GDM1 (cell line): ENCODE data around the gene SNX5.

ENCODE experiments used
- DNase-seq: peaks from one replicate; lab custom pipeline; 2025; lab: John Stamatoyannopoulos, UW

SNX5 gene

GRCh38 chr20:17916433-17916891 is 52.1 kb downstream of the SNX5 start:
- peak; percentile 4 for DNase-seq

GRCh38 chr20:17914957-17915356 is 53.6 kb downstream of the SNX5 start:
- no peak for DNase-seq

GRCh38 chr20:17912916-17913315 is 55.7 kb downstream of the SNX5 start:
- no peak for DNase-seq

- no peak for DNase-seq
Observed at GRCh38 chr20:17911927-17912326, 56.7 kb downstream of the SNX5 start.

GRCh38 chr20:17910828-17911294 is 57.7 kb downstream of the SNX5 start:
- DNase-seq: no peak

- no peak for DNase-seq
Observed at GRCh38 chr20:17909869-17910321, 58.7 kb downstream of the SNX5 start.

GRCh38 chr20:17905544-17905943 is 63.0 kb downstream of the SNX5 start:
- DNase-seq: no peak

GRCh38 chr20:17904027-17904426 is 64.6 kb downstream of the SNX5 start:
- no peak for DNase-seq

- DNase-seq: no peak
Observed at GRCh38 chr20:17902531-17903083, 66.0 kb downstream of the SNX5 start.

- DNase-seq: no peak
Observed at GRCh38 chr20:17901971-17902370, 66.6 kb downstream of the SNX5 start.

GRCh38 chr20:17898548-17898994 is 70.0 kb downstream of the SNX5 start:
- peak; percentile 46 for DNase-seq

- no peak for DNase-seq
Observed at GRCh38 chr20:17897566-17898307, 70.9 kb downstream of the SNX5 start.

- DNase-seq: no peak
Observed at GRCh38 chr20:17896771-17897369, 71.7 kb downstream of the SNX5 start.

GRCh38 chr20:17896193-17896723 is 72.3 kb downstream of the SNX5 start:
- no peak for DNase-seq

GRCh38 chr20:17895641-17896171 is 72.9 kb downstream of the SNX5 start:
- no peak for DNase-seq

- no peak for DNase-seq
Observed at GRCh38 chr20:17893445-17893844, 75.1 kb downstream of the SNX5 start.

- no peak for DNase-seq
Observed at GRCh38 chr20:17892189-17892938, 76.2 kb downstream of the SNX5 start.
